ENCODE data around the gene NTNG1. TPM values are rescaled to one million over a fixed set of nuclear protein-coding genes. Genes with fewer than 3 reads are reported as not detected.

The NTNG1 gene
- total RNA-seq, 1 donor from 2014 or later, result not detected

DNA sequence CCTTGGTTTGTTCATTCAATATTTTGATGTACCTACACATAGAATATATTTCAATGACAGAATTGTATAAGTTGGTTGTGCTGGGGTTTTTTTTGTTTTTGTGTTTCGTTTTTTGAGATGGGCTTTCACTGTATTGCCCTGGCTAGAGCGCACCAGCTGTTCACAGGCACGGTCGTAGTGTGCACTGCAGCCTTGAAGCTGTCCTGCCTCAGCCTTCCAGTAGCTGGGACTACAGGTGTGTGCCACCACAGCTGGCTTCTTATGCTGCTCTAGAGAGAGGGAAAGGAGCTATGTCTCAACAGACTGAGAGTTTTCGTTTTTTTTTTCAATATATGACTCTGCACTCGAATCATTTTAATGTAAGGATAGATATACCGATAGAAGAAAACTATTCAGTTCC is 102.6 kb downstream of the NTNG1 start:
- Histone ChIP-seq H3K27me3 (no peaks in the 10 kb centered on the region), H3K4me1 (no peaks in the 10 kb centered on the region), H3K4me3 (no peak overlapping the region), H3K9me3 (no peaks in the 10 kb centered on the region), H3K27ac (no peak overlapping the region), H3K36me3 (no peaks in the 10 kb centered on the region)
- no peak for TF ChIP-seq CTCF (IDR thresholded peaks at IDR 0.05)
- intact Hi-C loops (cut with DNase I), result no loop called here
- no peak for DNase-seq (ENCODE audit: low spot score in 2 of 2)

DNA sequence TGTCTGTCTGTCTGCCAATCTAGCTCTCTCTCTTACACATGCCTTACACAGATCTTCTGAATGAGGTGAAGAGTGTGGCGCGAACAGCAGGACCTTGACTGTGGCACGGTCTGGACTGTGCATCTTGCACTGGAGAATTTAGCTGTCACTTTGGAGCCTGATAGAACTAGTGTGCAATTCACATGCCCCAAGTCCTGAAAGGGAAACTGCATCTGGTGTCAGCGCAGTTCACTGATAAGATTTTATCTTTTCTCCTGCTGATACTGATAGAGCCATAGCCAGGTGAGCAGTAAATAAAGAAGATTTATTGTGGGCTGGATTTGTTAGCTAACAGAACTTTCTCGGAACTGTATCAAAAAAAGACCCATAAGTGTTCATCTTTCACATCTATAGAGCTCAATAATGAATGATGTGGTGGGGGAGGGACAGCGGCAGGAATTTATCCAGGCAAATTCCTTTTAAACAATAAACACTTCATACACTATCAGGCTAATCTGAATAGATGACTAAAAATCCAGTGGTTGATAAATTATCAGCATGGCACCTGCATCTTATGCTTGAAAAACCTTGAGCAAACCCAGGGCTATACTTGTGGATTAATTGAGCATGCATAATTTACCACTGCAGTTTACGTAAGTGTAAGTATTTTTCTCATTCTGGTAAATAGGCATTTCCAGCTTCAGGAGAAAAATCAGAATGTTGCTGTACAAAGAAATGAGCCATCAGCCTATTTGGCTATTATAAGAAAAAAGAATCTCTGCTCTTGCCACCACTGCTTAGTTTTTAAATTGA is 104.1 kb downstream of the NTNG1 start:
- Histone ChIP-seq H3K4me1 (no peaks in the 10 kb centered on the region), H3K4me3 (no peak overlapping the region), H3K27me3 (no peaks in the 10 kb centered on the region), H3K36me3 (no peaks in the 10 kb centered on the region), H3K27ac (no peak overlapping the region), H3K9me3 (no peaks in the 10 kb centered on the region)
- intact Hi-C loops (cut with DNase I), result no loop called here
- DNase-seq (ENCODE audit: low spot score in 2 of 2), result no peak
- no peak for TF ChIP-seq CTCF (IDR thresholded peaks at IDR 0.05)

DNA sequence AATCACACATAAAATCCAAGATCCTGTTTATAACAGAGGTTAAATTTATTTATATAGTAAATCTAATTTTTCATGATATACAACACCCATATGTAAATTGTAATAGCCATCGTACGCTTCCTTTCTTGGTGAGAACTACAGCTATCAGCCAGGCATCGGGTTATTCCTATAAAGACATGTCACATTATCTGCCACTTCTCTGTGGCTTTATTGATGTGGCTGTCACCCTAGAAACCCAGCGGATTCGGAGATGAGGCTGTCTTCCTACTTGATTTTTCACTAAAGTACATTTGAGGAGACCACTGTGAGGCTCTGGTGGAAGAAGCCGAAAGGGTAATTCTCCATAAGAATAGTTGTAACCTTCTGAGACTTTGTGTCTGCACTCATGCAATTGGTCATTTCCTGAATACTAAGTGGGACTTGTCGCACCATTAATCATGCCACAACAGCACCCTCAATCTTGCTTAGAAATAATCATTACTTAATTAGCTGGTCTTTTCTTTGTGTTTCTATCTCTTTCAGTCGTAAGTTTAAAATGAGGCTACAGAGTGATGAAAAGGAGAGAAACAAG is 106.0 kb downstream of the NTNG1 start:
- intact Hi-C loops (cut with DNase I), result no loop called here

GRCh38 chr1:107247679-107248078 is 106.8 kb downstream of the NTNG1 start:
- Histone ChIP-seq H3K36me3 (no peaks in the 10 kb centered on the region), H3K9me3 (no peaks in the 10 kb centered on the region), H3K4me1 (no peaks in the 10 kb centered on the region), H3K27me3 (no peaks in the 10 kb centered on the region), H3K27ac (no peak overlapping the region), H3K4me3 (no peak overlapping the region)
- TF ChIP-seq CTCF (IDR thresholded peaks at IDR 0.05), result no peak
- intact Hi-C loops (cut with DNase I), result no loop called here
- DNase-seq (ENCODE audit: low spot score in 2 of 2), result no peak

More for the DNA sequence above, 106.0 kb downstream of the NTNG1 start:
- H3K9me3 ChIP-seq, result no peaks in the 10 kb centered on the region
- H3K36me3 ChIP-seq, result no peaks in the 10 kb centered on the region
- H3K4me1 ChIP-seq, result no peaks in the 10 kb centered on the region
- H3K4me3 ChIP-seq, result no peak overlapping the region
- H3K27me3 ChIP-seq, result no peaks in the 10 kb centered on the region
- no peak for TF ChIP-seq CTCF (IDR thresholded peaks at IDR 0.05)
- no peak overlapping the region for H3K27ac ChIP-seq
- DNase-seq (ENCODE audit: low spot score in 2 of 2), result no peak

DNA sequence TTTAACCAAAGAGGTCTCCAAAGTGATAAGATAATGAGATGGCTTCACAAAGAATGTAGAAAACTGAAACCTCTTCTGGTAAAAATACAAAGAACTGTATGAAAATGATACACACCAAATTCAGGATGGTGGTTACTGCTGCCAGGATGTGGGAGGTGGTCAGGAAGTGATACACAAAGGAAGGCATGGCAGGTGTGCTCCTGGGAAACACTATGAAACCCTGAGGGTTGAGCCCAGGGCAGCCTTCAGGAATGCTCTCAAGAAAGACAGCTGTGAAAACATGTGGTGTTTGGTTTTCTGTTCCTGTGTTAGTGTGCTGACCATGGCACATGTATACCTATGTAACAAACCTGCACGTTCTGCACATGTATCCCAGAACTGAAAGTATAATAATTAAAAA is 109.3 kb downstream of the NTNG1 start:
- no peak for DNase-seq (ENCODE audit: low spot score in 2 of 2)
- H3K27ac ChIP-seq, result no peak overlapping the region
- TF ChIP-seq CTCF (IDR thresholded peaks at IDR 0.05), result no peak
- no peaks in the 10 kb centered on the region for H3K36me3 ChIP-seq
- no peak overlapping the region for H3K4me3 ChIP-seq
- intact Hi-C loops (cut with DNase I), result no loop called here
- H3K27me3 ChIP-seq, result no peaks in the 10 kb centered on the region
- H3K9me3 ChIP-seq, result no peaks in the 10 kb centered on the region
- H3K4me1 ChIP-seq, result no peaks in the 10 kb centered on the region

All from ascending aorta (tissue), 2 donors.